PC-9 (cell line): ENCODE measurements around the gene TMEM131L.

Source experiments
- CTCF ChIP-seq: fragments of 200-600 bp; sonication (generic); conservative IDR thresholded peaks from 2 replicates; pipeline ENCODE4 v1.6.1; 2017; ENCODE audit warnings: mixed run types, antibody characterized with exemption, mild to moderate bottlenecking, moderate library complexity
- EZH2 ChIP-seq: fragments of 200-600 bp; sonication (generic); IDR thresholded peaks from 2 replicates; pipeline ENCODE4 v1.8.0; 2017; ENCODE audit warnings: antibody characterized with exemption, low read depth

DNA sequence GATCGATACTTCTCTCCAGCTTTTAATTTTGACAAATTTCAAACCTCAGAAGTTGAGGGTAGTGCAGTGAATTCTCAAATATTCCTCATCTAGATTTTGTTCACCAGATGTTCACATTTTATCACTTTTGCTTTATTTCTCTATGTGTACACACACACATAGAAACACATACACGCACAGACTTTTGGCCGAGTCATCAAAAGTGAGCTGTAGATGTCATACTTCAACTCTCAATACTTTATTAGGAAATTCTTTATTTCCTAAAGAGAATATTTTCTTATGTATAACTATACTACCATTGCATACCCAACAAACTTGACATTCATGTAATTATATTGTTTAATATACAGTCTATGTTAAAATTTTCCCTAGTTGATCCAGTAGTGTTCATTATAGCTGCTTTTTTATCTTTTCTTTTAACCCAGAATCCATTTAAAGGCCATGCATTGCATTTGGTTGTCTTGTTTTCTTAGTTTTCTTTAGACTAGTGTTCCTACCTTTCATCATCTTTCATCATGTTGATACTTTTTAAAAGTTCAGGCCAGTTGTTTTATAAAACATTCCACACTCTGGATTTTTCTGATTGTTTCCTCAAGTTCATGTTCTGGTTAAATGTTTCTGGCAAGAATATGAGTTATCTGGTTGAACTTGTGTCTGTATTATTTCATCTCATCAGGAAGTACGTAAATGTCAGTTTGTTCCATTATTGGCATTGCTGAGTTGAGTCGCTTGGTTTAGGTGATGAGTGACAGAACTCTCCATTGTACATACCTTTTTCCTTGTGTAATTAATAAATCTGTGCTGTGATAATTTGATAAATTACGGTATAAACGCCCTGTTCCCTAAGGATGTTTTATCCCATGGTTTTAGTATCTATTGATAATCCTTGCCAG, 123.8 kb downstream of the TMEM131L start:
- TF ChIP-seq CTCF (no peak), EZH2 (no peak)
